GM23338 (cell line): Measurements from ENCODE around the gene ASPSCR1.

ENCODE experiments used
- CREB1 ChIP-seq: fragments of 250-450 bp; sonication (Bioruptor Pico); IDR thresholded peaks from 2 replicates; pipeline ENCODE4 v1.5.0; 2020; ENCODE audit warnings: low read depth, mild to moderate bottlenecking, moderate library complexity
- EZH2 ChIP-seq: fragments of 200-600 bp; sonication (generic); IDR thresholded peaks from one replicate; pipeline ENCODE4 v1.8.0; 2017; ENCODE audit warnings: antibody characterized with exemption, mild to moderate bottlenecking, low read depth; ENCODE audit not compliant: unreplicated experiment
- EZH2phosphoT487 ChIP-seq: fragments of 200-600 bp; sonication (generic); IDR thresholded peaks from one replicate; pipeline ENCODE4 v1.8.1; 2018; ENCODE audit warnings: antibody characterized with exemption; ENCODE audit not compliant: unreplicated experiment
- JUNB ChIP-seq: IDR thresholded peaks from one replicate; pipeline ENCODE4 v1.6.1; 2016; ENCODE audit warnings: antibody characterized with exemption; ENCODE audit not compliant: unreplicated experiment
- NANOG ChIP-seq: IDR thresholded peaks from 2 replicates; pipeline ENCODE4 v1.6.1; 2016; ENCODE audit warnings: antibody characterized with exemption, borderline replicate concordance
- POLR2AphosphoS5 ChIP-seq: IDR thresholded peaks from 2 replicates; pipeline ENCODE4 v1.6.1; 2016; ENCODE audit warnings: antibody characterized with exemption, low read depth
- STAT1 ChIP-seq: IDR thresholded peaks from one replicate; pipeline ENCODE4 v1.6.1; 2016; ENCODE audit warnings: antibody characterized with exemption; ENCODE audit not compliant: unreplicated experiment
- ZNF331 ChIP-seq: fragments of 250-450 bp; sonication (Bioruptor Pico); IDR thresholded peaks from 2 replicates; pipeline ENCODE4 v1.5.0; 2020; ENCODE audit warnings: low read depth, mild to moderate bottlenecking, moderate library complexity
- TF ChIP-seq, protein P1 (sequence below), 2 experiments: fragments of 200-600 bp in 1 of 2; sonication (generic) in 1 of 2; conservative IDR thresholded peaks; 2 replicates each; pipeline versions ENCODE4 v1.5.1 to v1.6.1; 2016 to 2017; ENCODE audit warnings: antibody characterized with exemption in 2 of 2, low read depth in 2 of 2, mild to moderate bottlenecking in 2 of 2, moderate library complexity in 1 of 2
- TF ChIP-seq, protein P2 (sequence below): IDR thresholded peaks from one replicate; pipeline ENCODE4 v1.6.1; 2018; ENCODE audit warnings: antibody characterized with exemption; ENCODE audit not compliant: unreplicated experiment
- TF ChIP-seq, protein P3 (sequence below): IDR thresholded peaks from 2 replicates; pipeline ENCODE4 v1.6.1; 2016; ENCODE audit warnings: antibody characterized with exemption

GRCh38 chr17:82037092-82037888 is 59.9 kb downstream of the ASPSCR1 start, which contains the start of gene DCXR:
- TF ChIP-seq, protein P1, sequence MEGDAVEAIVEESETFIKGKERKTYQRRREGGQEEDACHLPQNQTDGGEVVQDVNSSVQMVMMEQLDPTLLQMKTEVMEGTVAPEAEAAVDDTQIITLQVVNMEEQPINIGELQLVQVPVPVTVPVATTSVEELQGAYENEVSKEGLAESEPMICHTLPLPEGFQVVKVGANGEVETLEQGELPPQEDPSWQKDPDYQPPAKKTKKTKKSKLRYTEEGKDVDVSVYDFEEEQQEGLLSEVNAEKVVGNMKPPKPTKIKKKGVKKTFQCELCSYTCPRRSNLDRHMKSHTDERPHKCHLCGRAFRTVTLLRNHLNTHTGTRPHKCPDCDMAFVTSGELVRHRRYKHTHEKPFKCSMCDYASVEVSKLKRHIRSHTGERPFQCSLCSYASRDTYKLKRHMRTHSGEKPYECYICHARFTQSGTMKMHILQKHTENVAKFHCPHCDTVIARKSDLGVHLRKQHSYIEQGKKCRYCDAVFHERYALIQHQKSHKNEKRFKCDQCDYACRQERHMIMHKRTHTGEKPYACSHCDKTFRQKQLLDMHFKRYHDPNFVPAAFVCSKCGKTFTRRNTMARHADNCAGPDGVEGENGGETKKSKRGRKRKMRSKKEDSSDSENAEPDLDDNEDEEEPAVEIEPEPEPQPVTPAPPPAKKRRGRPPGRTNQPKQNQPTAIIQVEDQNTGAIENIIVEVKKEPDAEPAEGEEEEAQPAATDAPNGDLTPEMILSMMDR (conservative IDR thresholded peaks at IDR 0.05; ENCODE audit: low read depth in 2 of 2), result peak; percentile 58 to 80
- peak; percentile 98 for TF ChIP-seq POLR2AphosphoS5
- TF ChIP-seq EZH2phosphoT487, result no peak
- TF ChIP-seq ZNF331, result no peak
- TF ChIP-seq EZH2, result no peak
- TF ChIP-seq, protein P2, sequence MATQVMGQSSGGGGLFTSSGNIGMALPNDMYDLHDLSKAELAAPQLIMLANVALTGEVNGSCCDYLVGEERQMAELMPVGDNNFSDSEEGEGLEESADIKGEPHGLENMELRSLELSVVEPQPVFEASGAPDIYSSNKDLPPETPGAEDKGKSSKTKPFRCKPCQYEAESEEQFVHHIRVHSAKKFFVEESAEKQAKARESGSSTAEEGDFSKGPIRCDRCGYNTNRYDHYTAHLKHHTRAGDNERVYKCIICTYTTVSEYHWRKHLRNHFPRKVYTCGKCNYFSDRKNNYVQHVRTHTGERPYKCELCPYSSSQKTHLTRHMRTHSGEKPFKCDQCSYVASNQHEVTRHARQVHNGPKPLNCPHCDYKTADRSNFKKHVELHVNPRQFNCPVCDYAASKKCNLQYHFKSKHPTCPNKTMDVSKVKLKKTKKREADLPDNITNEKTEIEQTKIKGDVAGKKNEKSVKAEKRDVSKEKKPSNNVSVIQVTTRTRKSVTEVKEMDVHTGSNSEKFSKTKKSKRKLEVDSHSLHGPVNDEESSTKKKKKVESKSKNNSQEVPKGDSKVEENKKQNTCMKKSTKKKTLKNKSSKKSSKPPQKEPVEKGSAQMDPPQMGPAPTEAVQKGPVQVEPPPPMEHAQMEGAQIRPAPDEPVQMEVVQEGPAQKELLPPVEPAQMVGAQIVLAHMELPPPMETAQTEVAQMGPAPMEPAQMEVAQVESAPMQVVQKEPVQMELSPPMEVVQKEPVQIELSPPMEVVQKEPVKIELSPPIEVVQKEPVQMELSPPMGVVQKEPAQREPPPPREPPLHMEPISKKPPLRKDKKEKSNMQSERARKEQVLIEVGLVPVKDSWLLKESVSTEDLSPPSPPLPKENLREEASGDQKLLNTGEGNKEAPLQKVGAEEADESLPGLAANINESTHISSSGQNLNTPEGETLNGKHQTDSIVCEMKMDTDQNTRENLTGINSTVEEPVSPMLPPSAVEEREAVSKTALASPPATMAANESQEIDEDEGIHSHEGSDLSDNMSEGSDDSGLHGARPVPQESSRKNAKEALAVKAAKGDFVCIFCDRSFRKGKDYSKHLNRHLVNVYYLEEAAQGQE, result no peak
- no peak for TF ChIP-seq JUNB
- no peak for TF ChIP-seq CREB1 (CRISPR knock-in tag)
- TF ChIP-seq, protein P3, sequence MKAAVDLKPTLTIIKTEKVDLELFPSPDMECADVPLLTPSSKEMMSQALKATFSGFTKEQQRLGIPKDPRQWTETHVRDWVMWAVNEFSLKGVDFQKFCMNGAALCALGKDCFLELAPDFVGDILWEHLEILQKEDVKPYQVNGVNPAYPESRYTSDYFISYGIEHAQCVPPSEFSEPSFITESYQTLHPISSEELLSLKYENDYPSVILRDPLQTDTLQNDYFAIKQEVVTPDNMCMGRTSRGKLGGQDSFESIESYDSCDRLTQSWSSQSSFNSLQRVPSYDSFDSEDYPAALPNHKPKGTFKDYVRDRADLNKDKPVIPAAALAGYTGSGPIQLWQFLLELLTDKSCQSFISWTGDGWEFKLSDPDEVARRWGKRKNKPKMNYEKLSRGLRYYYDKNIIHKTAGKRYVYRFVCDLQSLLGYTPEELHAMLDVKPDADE, result no peak
- TF ChIP-seq NANOG, result no peak
- no peak for TF ChIP-seq STAT1
